Natural killer cell (primary cell): ENCODE results near the gene KANSL1. TPM values are rescaled to one million over a fixed set of nuclear protein-coding genes. Genes with fewer than 3 reads are reported as not detected.

Source experiments
- ATAC-seq, 3 donors: fragments of 150-1000 bp in 2 of 3; fragments of 200-7000 bp in 1 of 3; cut with Tn5 transposase; 1 replicate in 1 of 3; 2 replicates in 2 of 3; pipeline ENCODE4 v1.10.0; 2021; ENCODE audit warnings: mild to moderate bottlenecking in 2 of 3, moderate library complexity in 2 of 3
- DNase-seq, 2 donors: peaks; one replicate each; pipeline versions ENCODE4 v3.0.0 to v3.0.0-alpha.2; 2013 to 2021; ENCODE audit warnings: mixed read lengths in 1 of 2
- H3K27ac ChIP-seq: one replicate; pipeline ENCODE4 v1.5.1; 2013; ENCODE audit warnings: mild to moderate bottlenecking, low read length
- H3K27me3 ChIP-seq: one replicate; pipeline ENCODE4 v1.6.1; 2013; ENCODE audit warnings: low read length; ENCODE audit not compliant: control insufficient read depth, insufficient read depth
- H3K36me3 ChIP-seq: one replicate; pipeline ENCODE4 v1.6.1; 2013; ENCODE audit warnings: low read length; ENCODE audit not compliant: control insufficient read depth, insufficient read depth
- H3K4me1 ChIP-seq: one replicate; pipeline ENCODE4 v1.6.1; 2013; ENCODE audit warnings: low read length; ENCODE audit not compliant: control insufficient read depth, insufficient read depth
- H3K4me3 ChIP-seq: one replicate; pipeline ENCODE4 v1.5.1; 2013; ENCODE audit warnings: low read length
- H3K9me3 ChIP-seq: one replicate; pipeline ENCODE4 v1.6.1; 2013; ENCODE audit warnings: low read length; ENCODE audit not compliant: control insufficient read depth, insufficient read depth
- H3K27ac Mint-ChIP-seq, 2 donors: one replicate each; pipeline ENCODE4 v1.8.0; 2022; ENCODE audit warnings: mild to moderate bottlenecking in 2 of 2, mixed read lengths in 2 of 2, moderate library complexity in 1 of 2
- H3K27me3 Mint-ChIP-seq, 2 donors: one replicate each; pipeline ENCODE4 v1.8.0; 2022; ENCODE audit warnings: low read depth in 2 of 2, mixed read lengths in 2 of 2
- H3K36me3 Mint-ChIP-seq: one replicate; pipeline ENCODE4 v1.8.0; 2022; ENCODE audit warnings: mixed read lengths
- H3K4me1 Mint-ChIP-seq, 2 donors: one replicate each; pipeline ENCODE4 v1.8.0; 2022; ENCODE audit warnings: mixed read lengths in 2 of 2
- H3K4me3 Mint-ChIP-seq: one replicate; pipeline ENCODE4 v1.8.0; 2022; ENCODE audit warnings: mild to moderate bottlenecking, moderate library complexity, mixed read lengths
- H3K9me3 Mint-ChIP-seq, 2 donors: one replicate each; pipeline ENCODE4 v1.8.0; 2022; ENCODE audit warnings: mixed read lengths in 2 of 2
- WGBS: methylation state at CpG from one replicate; pipeline ENCODE4 v1.1.7; 2013; ENCODE audit warnings: missing lambda C conversion rate; ENCODE audit not compliant: insufficient coverage; 5-methylcytosine and 5-hydroxymethylcytosine counted together
- intact Hi-C: fragments of 100-400 bp; cut with micrococcal nuclease; formaldehyde crosslinking; loops from one replicate; pipeline ENCODE4 v1.14.2; 2022
- total RNA-seq, 4 donors: library from RNA; stranded (reverse); fragments of 120-200 nt in 1 of 4; gene quantifications; one replicate each; pipeline versions ENCODE4 v1.2.3 to v1.2.4, GENCODE V29; 2013 to 2022
- TF ChIP-seq, protein P1 (sequence below): fragments of 200-600 bp; IDR thresholded peaks from one replicate; pipeline ENCODE4 v1.8.0; 2022; ENCODE audit warnings: antibody characterized with exemption

KANSL1 gene
- total RNA-seq, 3 donors from 2014 or later (not counting 1 experiment from before 2014, with no cell fraction given), result 202 to 240 (median 220) TPM

DNA sequence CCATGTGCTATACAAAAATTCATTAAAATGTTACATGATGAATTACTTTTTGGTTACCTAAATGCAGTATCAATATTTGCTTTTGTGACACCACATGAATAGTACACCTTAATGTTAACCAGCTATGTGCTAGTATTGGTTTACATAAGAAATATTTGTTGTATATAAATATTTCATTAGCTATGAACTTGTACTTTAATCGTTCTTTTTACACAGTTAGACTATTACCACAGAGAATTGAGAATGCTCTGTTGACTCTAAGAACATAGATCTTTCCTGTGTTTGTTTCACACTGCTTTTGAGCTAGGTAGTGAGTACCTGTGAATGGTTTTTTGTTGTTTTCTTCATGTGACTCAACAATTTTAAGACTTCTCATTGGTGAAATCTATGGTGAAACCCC, 93.4 kb downstream of the KANSL1 start:
- Histone ChIP-seq H3K4me3 (no peak overlapping the region), H3K36me3 (no peaks in the 10 kb centered on the region)

DNA sequence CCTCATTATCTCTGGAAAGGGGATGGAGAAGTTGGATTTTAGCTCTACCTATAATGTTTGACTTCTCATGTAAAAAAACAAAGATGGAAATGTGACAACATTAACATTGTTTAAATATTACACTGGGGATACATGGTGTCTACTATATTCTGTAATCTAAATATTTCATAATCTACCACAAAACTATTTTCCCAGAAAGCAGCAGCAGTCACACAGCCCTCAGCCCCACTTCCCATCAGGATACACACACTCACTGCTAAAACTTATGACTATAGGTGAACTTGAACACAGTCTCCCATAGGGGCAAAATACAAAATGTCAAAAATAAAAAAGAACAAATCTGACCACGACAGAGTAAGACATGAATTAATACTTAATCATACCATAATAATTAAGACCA, 95.7 kb downstream of the KANSL1 start:
- H3K27me3 ChIP-seq, result no peaks in the 10 kb centered on the region
- H3K4me3 ChIP-seq, result no peak overlapping the region
- ATAC-seq (no peak), DNase-seq (no peak)
- H3K27ac ChIP-seq, result no peak overlapping the region
- Mint-ChIP-seq H3K9me3 (no peaks in the 10 kb centered on the region), H3K36me3 (no peaks in the 10 kb centered on the region), H3K27ac (peak overlapping the region; percentile 47 to 72), H3K27me3 (no peaks in the 10 kb centered on the region), H3K4me1 (peaks cover 55 to 56% of the 10 kb centered on the region in 2 donors), H3K4me3 (peak overlapping the region; percentile 5)
- peaks cover 4% of the 10 kb centered on the region for H3K4me1 ChIP-seq
- TF ChIP-seq, protein P1, sequence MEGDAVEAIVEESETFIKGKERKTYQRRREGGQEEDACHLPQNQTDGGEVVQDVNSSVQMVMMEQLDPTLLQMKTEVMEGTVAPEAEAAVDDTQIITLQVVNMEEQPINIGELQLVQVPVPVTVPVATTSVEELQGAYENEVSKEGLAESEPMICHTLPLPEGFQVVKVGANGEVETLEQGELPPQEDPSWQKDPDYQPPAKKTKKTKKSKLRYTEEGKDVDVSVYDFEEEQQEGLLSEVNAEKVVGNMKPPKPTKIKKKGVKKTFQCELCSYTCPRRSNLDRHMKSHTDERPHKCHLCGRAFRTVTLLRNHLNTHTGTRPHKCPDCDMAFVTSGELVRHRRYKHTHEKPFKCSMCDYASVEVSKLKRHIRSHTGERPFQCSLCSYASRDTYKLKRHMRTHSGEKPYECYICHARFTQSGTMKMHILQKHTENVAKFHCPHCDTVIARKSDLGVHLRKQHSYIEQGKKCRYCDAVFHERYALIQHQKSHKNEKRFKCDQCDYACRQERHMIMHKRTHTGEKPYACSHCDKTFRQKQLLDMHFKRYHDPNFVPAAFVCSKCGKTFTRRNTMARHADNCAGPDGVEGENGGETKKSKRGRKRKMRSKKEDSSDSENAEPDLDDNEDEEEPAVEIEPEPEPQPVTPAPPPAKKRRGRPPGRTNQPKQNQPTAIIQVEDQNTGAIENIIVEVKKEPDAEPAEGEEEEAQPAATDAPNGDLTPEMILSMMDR, result no peak
- no CpG with 5 or more reads among the region's 1 CpG for WGBS
- H3K9me3 ChIP-seq, result no peaks in the 10 kb centered on the region
- intact Hi-C loops, result no loop called here
- H3K36me3 ChIP-seq, result peaks cover 10% of the 10 kb centered on the region

More for the DNA sequence above, 93.4 kb downstream of the KANSL1 start:
- Mint-ChIP-seq H3K36me3 (no peaks in the 10 kb centered on the region), H3K4me1 (peaks cover 67 to 68% of the 10 kb centered on the region in 2 donors), H3K9me3 (no peaks in the 10 kb centered on the region), H3K27ac (peak overlapping the region in 1 of 2 donors; percentile 32), H3K27me3 (no peaks in the 10 kb centered on the region), H3K4me3 (no peak overlapping the region)
- DNase-seq, result no peak
- H3K9me3 ChIP-seq, result no peaks in the 10 kb centered on the region
- H3K27ac ChIP-seq, result no peak overlapping the region
- H3K27me3 ChIP-seq, result no peaks in the 10 kb centered on the region
- TF ChIP-seq, protein P1, result no peak
- intact Hi-C loops, result loop anchor here (10.0 kb wide), 1 partner anchor 75 kb away; no protein-coding TSS in a partner anchor
- no peak for ATAC-seq
- no CpG with 5 or more reads among the region's 1 CpG for WGBS
- peaks cover 8% of the 10 kb centered on the region for H3K4me1 ChIP-seq

DNA sequence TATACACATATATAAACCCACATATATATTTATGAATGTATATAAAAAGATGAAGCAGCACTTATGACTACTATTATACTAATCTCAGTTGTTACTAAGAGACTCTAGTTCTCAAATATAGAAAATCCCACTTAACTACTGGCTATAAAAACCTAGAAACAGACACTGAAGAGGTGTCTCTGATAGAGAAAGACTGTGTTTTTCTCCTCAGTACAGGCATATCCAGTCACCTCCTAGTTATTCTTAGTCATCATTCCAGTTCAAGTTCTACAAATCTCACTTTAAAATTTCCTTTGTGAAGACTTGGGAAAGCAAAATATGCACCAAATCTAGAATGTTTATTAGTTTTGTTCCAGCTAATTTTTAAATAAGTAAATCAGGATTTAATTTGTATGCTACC, 100.2 kb downstream of the KANSL1 start:
- ATAC-seq (no peak), DNase-seq (no peak)
- H3K27ac Mint-ChIP-seq, result peak overlapping the region in 1 of 2 donors; percentile 27
- peaks cover 49 to 56% of the 10 kb centered on the region in 2 donors for H3K4me1 Mint-ChIP-seq
- no peaks in the 10 kb centered on the region for H3K9me3 Mint-ChIP-seq
- H3K4me3 Mint-ChIP-seq, result no peak overlapping the region
- H3K36me3 Mint-ChIP-seq, result no peaks in the 10 kb centered on the region
- TF ChIP-seq, protein P1, result no peak
- H3K27ac ChIP-seq, result no peak overlapping the region
- no peak overlapping the region for H3K4me3 ChIP-seq
- intact Hi-C loops, result no loop called here
- H3K27me3 Mint-ChIP-seq, result no peaks in the 10 kb centered on the region
- peaks cover 22% of the 10 kb centered on the region for H3K36me3 ChIP-seq
- H3K4me1 ChIP-seq, result no peaks in the 10 kb centered on the region
- no peaks in the 10 kb centered on the region for H3K27me3 ChIP-seq
- no peaks in the 10 kb centered on the region for H3K9me3 ChIP-seq

DNA sequence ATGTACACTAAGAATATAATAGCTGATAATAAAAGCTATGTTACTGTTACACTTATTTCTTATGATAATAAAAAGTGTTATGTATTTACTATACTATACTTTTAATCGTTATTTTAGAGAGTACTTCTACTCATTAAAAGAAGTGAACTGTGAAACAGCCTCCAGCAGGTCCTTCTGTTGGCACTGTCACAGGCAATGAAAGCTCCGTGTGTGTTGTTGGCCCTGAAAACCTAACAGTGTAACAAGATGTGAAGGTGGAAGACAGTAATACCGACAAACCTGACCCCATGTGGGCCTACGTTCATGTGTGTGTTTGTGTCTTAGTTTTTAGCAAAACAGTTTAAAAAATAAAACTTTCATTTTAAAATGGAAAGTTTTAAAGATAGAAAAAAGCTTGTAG, 102.4 kb downstream of the KANSL1 start:
- Histone ChIP-seq H3K4me1 (peaks cover 2% of the 10 kb centered on the region), H3K27ac (no peak overlapping the region), H3K36me3 (peaks cover 26% of the 10 kb centered on the region), H3K9me3 (no peaks in the 10 kb centered on the region), H3K27me3 (no peaks in the 10 kb centered on the region), H3K4me3 (no peak overlapping the region)
- no peak overlapping the region for H3K4me3 Mint-ChIP-seq
- no peaks in the 10 kb centered on the region for H3K27me3 Mint-ChIP-seq
- ATAC-seq, result no peak
- no peaks in the 10 kb centered on the region for H3K36me3 Mint-ChIP-seq
- TF ChIP-seq, protein P1, result no peak
- H3K27ac Mint-ChIP-seq, result peak overlapping the region; percentile 54 to 57
- H3K4me1 Mint-ChIP-seq, result peaks cover 56 to 60% of the 10 kb centered on the region in 2 donors
- no peak for DNase-seq
- 84% methylated on average over 2 of the region's 4 CpGs for WGBS
- intact Hi-C loops, result no loop called here
- no peaks in the 10 kb centered on the region for H3K9me3 Mint-ChIP-seq
